Neural progenitor cell (in vitro differentiated cells): ENCODE results near the gene DDRGK1. TPM values are rescaled to one million over a fixed set of nuclear protein-coding genes. Genes with fewer than 3 reads are reported as not detected.

Source experiments
- DNase-seq: peaks from one replicate; pipeline ENCODE4 v3.0.0-alpha.2; 2016; ENCODE audit warnings: low spot score
- H2AFZ ChIP-seq: fragments of 200-600 bp; sonication (generic); replicated peaks from 2 replicates; pipeline ENCODE4 v1.6.1; 2016; ENCODE audit warnings: antibody characterized with exemption
- H3F3A ChIP-seq: fragments of 200-600 bp; sonication (generic); 2 replicates; pipeline ENCODE4 v1.6.1; 2016; ENCODE audit warnings: antibody characterized with exemption, low read depth
- H3K27ac ChIP-seq: fragments of 200-600 bp; sonication (generic); 2 replicates; pipeline ENCODE4 v1.5.1; 2016; ENCODE audit warnings: mild to moderate bottlenecking
- H3K27me3 ChIP-seq: fragments of 200-600 bp; sonication (generic); 2 replicates; pipeline ENCODE4 v1.6.1; 2016; ENCODE audit warnings: mild to moderate bottlenecking, moderate library complexity
- H3K36me3 ChIP-seq: fragments of 200-600 bp; sonication (generic); 2 replicates; pipeline ENCODE4 v1.5.1; 2016
- H3K4me1 ChIP-seq: fragments of 200-600 bp; sonication (generic); 2 replicates; pipeline ENCODE4 v1.6.1; 2016; ENCODE audit warnings: mixed run types
- H3K4me2 ChIP-seq: fragments of 200-600 bp; sonication (generic); 2 replicates; pipeline ENCODE4 v1.6.1; 2016
- H3K4me3 ChIP-seq: fragments of 200-600 bp; sonication (generic); 2 replicates; pipeline ENCODE4 v1.5.1; 2016
- H3K79me2 ChIP-seq: fragments of 200-600 bp; sonication (generic); 2 replicates; pipeline ENCODE4 v1.6.1; 2016; ENCODE audit warnings: low read depth
- H3K9ac ChIP-seq: fragments of 200-600 bp; sonication (generic); 2 replicates; pipeline ENCODE4 v1.6.1; 2016
- H3K9me3 ChIP-seq: fragments of 200-600 bp; sonication (generic); 2 replicates; pipeline ENCODE4 v1.5.1; 2016; ENCODE audit warnings: low read depth
- H4K20me1 ChIP-seq: fragments of 200-600 bp; sonication (generic); 2 replicates; pipeline ENCODE4 v1.6.1; 2016; ENCODE audit warnings: low read depth
- H3K27ac Mint-ChIP-seq: 3 replicates; pipeline ENCODE4 v1.8.0; 2021; ENCODE audit warnings: mixed read lengths
- H3K27me3 Mint-ChIP-seq: 2 replicates; pipeline ENCODE4 v1.8.0; 2022; ENCODE audit warnings: low read depth, mild to moderate bottlenecking, inconsistent platforms, moderate library complexity, mixed read lengths; ENCODE audit not compliant: insufficient read depth
- H3K36me3 Mint-ChIP-seq: 3 replicates; pipeline ENCODE4 v1.8.0; 2021; ENCODE audit warnings: mixed read lengths
- H3K4me1 Mint-ChIP-seq: 3 replicates; pipeline ENCODE4 v1.8.0; 2021; ENCODE audit warnings: mixed read lengths
- H3K4me3 Mint-ChIP-seq: 3 replicates; pipeline ENCODE4 v1.8.0; 2021; ENCODE audit warnings: mild to moderate bottlenecking, moderate library complexity, mixed read lengths
- H3K9me3 Mint-ChIP-seq: 3 replicates; pipeline ENCODE4 v1.8.0; 2020; ENCODE audit warnings: mixed read lengths
- CTCF ChIP-seq: fragments of 200-600 bp; sonication (generic); IDR thresholded peaks from 2 replicates; pipeline ENCODE4 v1.5.1; 2017; ENCODE audit warnings: antibody characterized with exemption, mild to moderate bottlenecking
- EZH2 ChIP-seq: fragments of 200-600 bp; sonication (generic); IDR thresholded peaks from 2 replicates; pipeline ENCODE4 v1.6.1; 2017; ENCODE audit warnings: antibody characterized with exemption, mild to moderate bottlenecking, moderate library complexity
- EZH2phosphoT487 ChIP-seq: fragments of 200-600 bp; sonication (generic); IDR thresholded peaks from 2 replicates; pipeline ENCODE4 v1.6.1; 2017; ENCODE audit warnings: antibody characterized with exemption
- total RNA-seq: library from RNA; depleted of rRNA; stranded (reverse); fragments of >200 nt; gene quantifications from 2 replicates; pipeline ENCODE4 v1.2.3, GENCODE V29; 2015; ENCODE audit warnings: low replicate concordance

Gene DDRGK1
- total RNA-seq, 1 donor from 2014 or later = 27.9 TPM

- H3K27me3 Mint-ChIP-seq = peaks cover 21% of the 10 kb centered on the region
- peak overlapping the region; percentile 59 for H3K4me3 Mint-ChIP-seq
- Histone ChIP-seq H4K20me1 (peaks cover 16% of the 10 kb centered on the region), H2AFZ (no peak overlapping the region), H3K36me3 (no peaks in the 10 kb centered on the region), H3K4me3 (no peak overlapping the region), H3K9ac (no peak overlapping the region), H3K27ac (no peak overlapping the region), H3K4me2 (no peak overlapping the region), H3K27me3 (peaks cover 23% of the 10 kb centered on the region), H3K79me2 (no peaks in the 10 kb centered on the region), H3F3A (peaks cover 13% of the 10 kb centered on the region), H3K9me3 (no peaks in the 10 kb centered on the region), H3K4me1 (peaks cover 13% of the 10 kb centered on the region)
- no peaks in the 10 kb centered on the region for H3K36me3 Mint-ChIP-seq
- TF ChIP-seq EZH2 = no peak
- no peak for TF ChIP-seq CTCF
- TF ChIP-seq EZH2phosphoT487 = no peak
- H3K27ac Mint-ChIP-seq = peak overlapping the region; percentile 61
- DNase-seq = no peak
- peaks cover 11% of the 10 kb centered on the region for H3K4me1 Mint-ChIP-seq
- H3K9me3 Mint-ChIP-seq = no peaks in the 10 kb centered on the region
Measured at GRCh38 chr20:3168829-3169590, 35.5 kb downstream of the DDRGK1 start.

- H3K27ac Mint-ChIP-seq = peak overlapping the region; percentile 29
- peak overlapping the region; percentile 59 for H3K4me3 Mint-ChIP-seq
- H3K27me3 ChIP-seq = peaks cover 23% of the 10 kb centered on the region
- no peaks in the 10 kb centered on the region for H3K9me3 ChIP-seq
- peaks cover 8% of the 10 kb centered on the region for H3F3A ChIP-seq
- H3K9me3 Mint-ChIP-seq = no peaks in the 10 kb centered on the region
- H3K27me3 Mint-ChIP-seq = peaks cover 18% of the 10 kb centered on the region
- H2AFZ ChIP-seq = peak overlapping the region; percentile 78
- peak; percentile 77 for DNase-seq
- H3K4me3 ChIP-seq = peak overlapping the region; percentile 39
- H3K36me3 Mint-ChIP-seq = no peaks in the 10 kb centered on the region
- H3K36me3 ChIP-seq = no peaks in the 10 kb centered on the region
- H3K4me2 ChIP-seq = peak overlapping the region; percentile 85
- TF ChIP-seq EZH2phosphoT487 (no peak), CTCF (peak; percentile 33)
- H3K9ac ChIP-seq = no peak overlapping the region
- H3K4me1 Mint-ChIP-seq = peaks cover 11% of the 10 kb centered on the region
- peaks cover 16% of the 10 kb centered on the region for H4K20me1 ChIP-seq
- no peaks in the 10 kb centered on the region for H3K79me2 ChIP-seq
- peaks cover 13% of the 10 kb centered on the region for H3K4me1 ChIP-seq
- H3K27ac ChIP-seq = no peak overlapping the region
Measured at GRCh38 chr20:3168079-3168828, 36.2 kb downstream of the DDRGK1 start.

GRCh38 chr20:3167738-3168078 lies 36.8 kb downstream of the DDRGK1 start:
- H2AFZ ChIP-seq = peak overlapping the region; percentile 78
- peaks cover 12% of the 10 kb centered on the region for H3K4me1 ChIP-seq
- H3K79me2 ChIP-seq = no peaks in the 10 kb centered on the region
- H3K4me3 ChIP-seq = peak overlapping the region; percentile 39
- no peak overlapping the region for H3K27ac ChIP-seq
- H3K27me3 ChIP-seq = peaks cover 23% of the 10 kb centered on the region
- H4K20me1 ChIP-seq = peaks cover 16% of the 10 kb centered on the region
- no peaks in the 10 kb centered on the region for H3K36me3 Mint-ChIP-seq
- H3K4me1 Mint-ChIP-seq = peaks cover 13% of the 10 kb centered on the region
- H3K36me3 ChIP-seq = no peaks in the 10 kb centered on the region
- H3K27ac Mint-ChIP-seq = no peak overlapping the region
- peaks cover 17% of the 10 kb centered on the region for H3K27me3 Mint-ChIP-seq
- TF ChIP-seq EZH2 (no peak), EZH2phosphoT487 (no peak), CTCF (no peak)
- no peak overlapping the region for H3K4me3 Mint-ChIP-seq
- H3K9me3 Mint-ChIP-seq = no peaks in the 10 kb centered on the region
- no peaks in the 10 kb centered on the region for H3K9me3 ChIP-seq
- no peak overlapping the region for H3K9ac ChIP-seq
- peaks cover 8% of the 10 kb centered on the region for H3F3A ChIP-seq
- H3K4me2 ChIP-seq = peak overlapping the region; percentile 85
- DNase-seq = no peak
